Fibroblast of pulmonary artery (primary cell): ENCODE data around the gene PCDH18.
"Not testable (repeated sequence)": the region's sequence is repeated elsewhere in the genome, so short reads cannot be mapped to it uniquely, and the experiment has no call there.

Experiments
- DNase-seq: peaks from one replicate; pipeline ENCODE4 v3.0.0-alpha.2; 2010; ENCODE audit warnings: low read depth
- H3K4me3 ChIP-seq: replicated peaks from 2 replicates; pipeline ENCODE4 v1.5.1; 2011; ENCODE audit warnings: low read depth, mild to moderate bottlenecking, control low read depth, low read length, moderate library complexity
- TF ChIP-seq, protein P1 (sequence below): IDR thresholded peaks from 2 replicates; pipeline ENCODE4 v1.5.1; 2011; ENCODE audit warnings: mild to moderate bottlenecking, control low read depth, low read length, inconsistent platforms; ENCODE audit errors: missing control alignments

PCDH18 gene

DNA sequence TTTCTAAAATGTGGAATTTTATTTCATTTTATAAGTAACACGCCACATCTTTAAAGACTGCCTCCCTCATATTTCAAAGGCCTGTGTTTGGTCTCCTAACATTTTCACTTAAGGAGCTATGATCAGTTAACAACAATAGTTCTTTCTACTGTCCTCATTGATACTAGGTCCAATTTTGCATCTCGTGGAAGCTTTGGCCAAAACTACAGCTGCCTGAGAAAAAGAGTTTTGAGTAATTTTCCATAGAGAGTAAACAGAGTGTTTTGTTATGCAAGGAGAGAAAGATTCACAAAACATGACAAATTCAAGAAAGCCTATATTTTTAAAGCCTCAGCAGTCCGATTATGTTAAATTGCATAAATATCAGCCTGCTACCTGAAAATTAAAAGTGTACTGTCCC is 11.4 kb upstream of the PCDH18 start:
- TF ChIP-seq, protein P1, sequence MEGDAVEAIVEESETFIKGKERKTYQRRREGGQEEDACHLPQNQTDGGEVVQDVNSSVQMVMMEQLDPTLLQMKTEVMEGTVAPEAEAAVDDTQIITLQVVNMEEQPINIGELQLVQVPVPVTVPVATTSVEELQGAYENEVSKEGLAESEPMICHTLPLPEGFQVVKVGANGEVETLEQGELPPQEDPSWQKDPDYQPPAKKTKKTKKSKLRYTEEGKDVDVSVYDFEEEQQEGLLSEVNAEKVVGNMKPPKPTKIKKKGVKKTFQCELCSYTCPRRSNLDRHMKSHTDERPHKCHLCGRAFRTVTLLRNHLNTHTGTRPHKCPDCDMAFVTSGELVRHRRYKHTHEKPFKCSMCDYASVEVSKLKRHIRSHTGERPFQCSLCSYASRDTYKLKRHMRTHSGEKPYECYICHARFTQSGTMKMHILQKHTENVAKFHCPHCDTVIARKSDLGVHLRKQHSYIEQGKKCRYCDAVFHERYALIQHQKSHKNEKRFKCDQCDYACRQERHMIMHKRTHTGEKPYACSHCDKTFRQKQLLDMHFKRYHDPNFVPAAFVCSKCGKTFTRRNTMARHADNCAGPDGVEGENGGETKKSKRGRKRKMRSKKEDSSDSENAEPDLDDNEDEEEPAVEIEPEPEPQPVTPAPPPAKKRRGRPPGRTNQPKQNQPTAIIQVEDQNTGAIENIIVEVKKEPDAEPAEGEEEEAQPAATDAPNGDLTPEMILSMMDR = no peak

DNA sequence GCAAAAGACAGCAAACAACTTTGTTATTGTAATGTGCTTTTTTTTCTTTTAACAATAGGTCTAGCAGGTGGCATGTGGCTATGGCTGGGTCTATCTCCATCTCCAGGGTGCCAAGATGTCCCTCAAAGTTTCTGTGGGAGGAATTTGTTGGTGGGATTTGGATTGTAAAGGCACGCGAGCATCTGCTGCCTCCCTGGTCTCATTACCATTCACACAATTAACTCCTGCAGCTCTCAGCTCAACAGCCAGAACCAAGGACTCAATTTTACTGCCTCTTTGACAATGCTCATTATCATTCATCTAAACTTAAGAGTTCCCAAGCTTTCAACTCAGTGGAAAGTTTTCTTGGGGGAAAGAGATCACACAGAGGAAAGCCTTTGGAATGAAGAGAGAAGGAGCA is 10.9 kb upstream of the PCDH18 start:
- TF ChIP-seq, protein P1 = no peak
- DNase-seq = no peak
- no peak overlapping the region for H3K4me3 ChIP-seq

More for the DNA sequence above, 11.4 kb upstream of the PCDH18 start:
- DNase-seq = no peak
- H3K4me3 ChIP-seq = no peak overlapping the region

DNA sequence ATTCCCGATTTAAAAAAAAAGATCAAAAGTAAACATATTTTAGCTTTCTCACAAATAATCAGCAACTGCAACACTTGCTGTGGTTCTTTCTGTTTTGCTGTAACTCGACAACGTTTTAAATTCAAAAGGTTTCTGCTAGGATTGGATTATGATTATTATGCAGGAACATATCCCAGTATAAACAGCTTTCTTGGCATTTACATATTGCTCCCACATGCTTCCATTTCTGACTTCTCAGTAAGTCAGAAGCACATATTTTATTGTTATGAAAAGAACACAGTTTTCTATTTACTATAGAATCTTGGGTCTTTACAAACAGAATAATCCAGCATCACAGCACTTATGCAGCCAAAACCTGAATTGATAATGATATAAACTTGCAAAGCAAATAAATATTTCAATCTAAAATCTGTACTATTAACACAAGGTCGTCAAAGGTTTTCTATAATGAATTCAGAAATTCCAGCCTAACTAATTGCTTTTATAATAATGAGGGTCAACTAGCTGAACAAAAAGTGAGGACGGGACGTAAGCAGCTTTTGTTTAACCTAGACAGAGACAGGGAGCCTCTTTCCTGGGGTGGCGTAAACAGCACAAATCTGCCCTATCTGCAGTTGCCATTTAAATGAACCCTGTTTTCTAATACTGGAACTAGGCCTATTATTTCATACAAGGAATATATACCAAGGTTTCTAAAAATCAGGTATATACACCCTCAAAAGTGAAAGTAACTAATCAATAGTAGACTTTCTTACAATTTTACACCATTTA is 9.8 kb upstream of the PCDH18 start:
- no peak overlapping the region for H3K4me3 ChIP-seq
- no peak for DNase-seq
- TF ChIP-seq, protein P1 = no peak

DNA sequence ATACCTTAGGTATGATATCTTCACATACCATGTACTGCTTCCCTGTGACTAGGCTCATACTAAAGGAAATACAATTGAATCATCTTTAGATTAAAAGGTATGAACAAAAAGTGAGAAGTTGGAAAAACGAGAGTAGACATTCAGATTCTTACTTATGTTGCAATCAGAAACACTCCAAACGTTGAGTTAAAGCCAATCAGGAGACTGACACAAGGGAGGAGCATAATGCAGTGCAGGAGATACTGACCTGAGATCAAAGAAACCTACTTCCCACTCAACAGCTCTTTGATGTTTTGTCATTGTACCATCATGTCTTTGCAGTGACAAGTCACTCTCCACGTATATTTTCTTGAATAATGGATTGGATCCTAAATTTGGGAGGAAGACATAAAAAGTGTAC is 8.9 kb upstream of the PCDH18 start:
- no peak for DNase-seq
- TF ChIP-seq, protein P1 = no peak
- no peak overlapping the region for H3K4me3 ChIP-seq

DNA sequence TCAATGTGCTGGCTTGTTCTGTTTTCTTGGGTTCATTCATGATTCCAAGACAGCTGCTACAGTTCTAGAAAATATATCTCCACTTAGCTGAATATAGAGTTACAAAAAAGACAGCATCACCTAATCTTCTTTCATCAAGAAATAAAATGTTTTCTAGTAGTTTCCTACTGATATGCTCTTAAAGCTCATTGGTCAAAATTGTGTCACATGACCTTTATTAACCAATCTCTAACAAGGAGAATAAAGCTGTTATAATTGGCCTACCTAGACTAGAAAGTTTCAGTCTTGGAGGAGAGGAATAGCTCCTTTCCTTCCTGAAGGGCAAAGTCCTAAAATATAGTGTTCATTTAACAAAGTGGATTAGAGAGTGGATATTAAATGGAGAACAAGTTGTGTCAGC is 8.1 kb upstream of the PCDH18 start:
- DNase-seq = no peak
- TF ChIP-seq, protein P1 = no peak
- no peak overlapping the region for H3K4me3 ChIP-seq

DNA sequence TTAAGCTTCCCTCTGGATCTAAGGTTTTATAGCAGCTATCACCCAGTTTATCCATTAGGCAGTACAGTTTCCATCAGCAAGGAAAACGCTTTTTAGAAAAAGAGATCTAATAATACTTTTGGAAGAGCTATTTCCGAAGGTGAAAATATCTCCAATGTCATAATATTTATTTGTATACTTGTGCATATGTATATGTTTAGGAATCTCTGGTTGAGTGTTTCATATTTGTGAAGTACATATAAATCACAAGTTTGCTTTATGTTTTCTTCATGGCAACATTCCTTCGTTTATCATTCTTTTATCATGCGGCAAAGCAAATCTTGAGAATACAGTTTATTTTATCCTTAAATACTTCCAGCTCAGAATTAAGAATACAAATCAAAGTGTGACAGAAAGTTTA is 6.2 kb upstream of the PCDH18 start:
- H3K4me3 ChIP-seq = no peak overlapping the region
- TF ChIP-seq, protein P1 = no peak
- DNase-seq = no peak

DNA sequence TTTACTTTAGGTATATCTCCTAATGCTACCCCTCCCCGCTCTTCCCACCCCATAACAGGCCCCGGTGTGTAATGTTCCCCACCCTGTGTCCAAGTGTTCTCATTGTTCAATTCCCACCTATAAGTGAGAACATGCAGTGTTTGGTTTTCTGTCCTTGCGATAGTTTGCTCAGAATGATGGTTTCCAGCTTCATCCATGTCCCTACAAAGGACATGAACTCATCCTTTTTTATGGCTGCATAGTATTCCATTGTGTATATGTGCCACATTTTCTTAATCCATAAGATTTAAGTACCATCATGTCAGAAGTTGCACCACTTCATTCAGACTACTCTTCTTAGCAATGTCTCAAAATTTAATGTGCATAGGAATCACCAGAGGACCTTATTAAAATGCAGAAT is 5.5 kb upstream of the PCDH18 start:
- not testable (repeated sequence) for H3K4me3 ChIP-seq

More for the DNA sequence above, 5.5 kb upstream of the PCDH18 start:
- DNase-seq = not testable (repeated sequence)
